ENCODE data around the gene LENG8.
"Not testable (repeated sequence)": the region's sequence is repeated elsewhere in the genome, so short reads cannot be mapped to it uniquely, and the experiment has no call there.

LENG8 gene

DNA sequence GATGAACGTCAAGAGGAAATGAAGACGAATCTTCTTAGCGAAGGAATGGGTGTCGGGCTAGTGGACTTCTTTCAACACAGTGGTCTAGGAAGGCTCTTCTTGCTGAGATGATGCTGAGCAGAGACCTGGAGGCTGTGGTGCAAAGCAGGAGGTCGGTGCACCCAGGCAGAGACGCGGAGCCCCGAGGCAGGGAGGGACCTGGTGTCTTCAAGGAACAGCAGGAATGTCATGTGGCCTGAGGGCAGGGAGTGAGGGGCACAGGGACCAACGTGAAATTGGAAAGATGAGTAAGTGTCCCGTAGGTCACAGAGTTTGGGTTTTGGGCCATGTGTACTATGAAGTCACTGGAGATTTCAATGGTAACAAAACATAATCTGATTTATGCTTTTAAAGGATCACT is 35.5 kb downstream of the LENG8 start:
- no peak for DNase-seq (ENCODE audit: low read depth)

DNA sequence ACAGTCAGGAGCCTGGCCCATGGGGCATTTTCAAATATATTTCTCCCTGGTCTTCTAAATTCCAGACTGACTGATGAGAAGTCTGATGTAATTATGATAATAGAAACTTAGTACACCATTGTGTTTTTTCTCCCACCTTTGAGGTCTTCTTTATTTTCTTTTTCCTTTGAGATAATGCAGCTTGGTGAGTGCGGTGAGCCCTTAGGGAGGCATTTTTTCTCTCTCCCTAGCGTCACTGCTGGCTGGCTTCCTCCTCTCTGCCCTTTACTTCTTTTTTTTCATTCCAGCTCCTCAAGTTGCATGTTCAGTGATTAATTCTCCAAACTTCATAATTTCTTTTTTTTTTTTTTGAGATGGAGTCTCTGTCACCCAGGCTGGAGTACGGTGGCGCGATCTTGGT is 36.9 kb downstream of the LENG8 start:
- DNase-seq (ENCODE audit: low read depth), result no peak

DNA sequence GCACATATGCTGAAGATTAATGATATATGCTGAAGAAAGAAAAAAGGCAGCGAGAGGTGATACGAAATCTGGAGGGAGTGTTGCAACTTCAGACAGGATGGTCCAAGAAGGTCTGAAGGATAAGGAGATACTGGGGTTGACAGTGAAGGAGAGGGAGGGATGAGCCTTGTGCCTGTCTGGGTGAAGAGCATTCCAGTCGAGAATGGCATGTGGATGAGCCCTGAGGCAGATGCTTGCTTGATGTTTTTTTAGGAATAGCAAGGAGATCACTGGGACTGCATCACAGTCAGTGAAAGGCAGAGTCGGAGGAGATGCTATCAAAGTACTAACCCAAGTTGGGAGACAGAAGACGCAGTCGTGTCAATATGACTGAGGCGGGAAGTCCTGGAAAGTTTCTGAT is 40.3 kb downstream of the LENG8 start:
- no peak for DNase-seq (ENCODE audit: low read depth)

- no peak for DNase-seq (ENCODE audit: low read depth)
Measured at GRCh38 chr19:54489766-54490165, 40.8 kb downstream of the LENG8 start.

DNA sequence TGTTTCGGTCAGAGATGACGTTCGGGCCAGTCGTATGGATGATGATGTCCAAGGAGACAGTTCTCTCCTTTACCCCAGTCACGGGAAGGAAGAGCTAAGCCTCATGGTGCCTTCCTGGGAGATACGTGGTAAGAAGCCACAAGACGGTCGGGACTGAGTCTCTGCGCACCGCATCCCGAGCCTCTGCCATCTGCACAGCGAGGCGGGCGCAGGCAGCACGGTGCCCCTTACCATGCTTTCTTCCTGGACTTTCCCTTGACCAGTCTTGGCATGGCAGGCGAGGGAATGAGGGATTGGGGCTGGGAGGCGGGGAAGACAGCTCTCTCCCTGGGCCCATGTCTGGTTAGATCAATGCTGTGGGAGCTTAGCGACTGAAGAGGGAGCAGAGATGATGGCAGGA is 43.6 kb downstream of the LENG8 start:
- no peak for DNase-seq (ENCODE audit: low read depth)

- DNase-seq (ENCODE audit: low read depth), result not testable (repeated sequence)
Measured at GRCh38 chr19:54493056-54493455, 44.1 kb downstream of the LENG8 start.

- DNase-seq (ENCODE audit: low read depth), result no peak
Measured at GRCh38 chr19:54493967-54494585, 45.1 kb downstream of the LENG8 start.

DNA sequence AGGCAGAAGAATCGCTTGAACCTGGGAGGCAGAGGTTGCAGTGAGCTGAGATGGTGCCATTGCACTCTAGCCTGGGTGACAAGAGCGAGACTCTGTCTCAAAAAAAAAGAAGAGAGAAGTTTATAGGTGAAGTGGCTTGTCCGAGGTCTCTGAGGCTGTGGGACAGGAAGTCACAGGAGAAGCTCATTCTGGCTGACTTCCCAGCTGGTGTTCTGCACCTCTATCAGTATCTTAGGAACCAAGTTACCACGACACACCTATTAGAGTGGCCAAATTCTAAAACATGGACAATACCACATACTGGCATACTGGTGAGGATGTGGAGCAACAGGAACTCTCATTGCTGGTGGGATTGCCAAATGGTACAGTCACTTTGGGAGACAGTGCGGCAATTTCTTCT is 46.3 kb downstream of the LENG8 start:
- DNase-seq (ENCODE audit: low read depth), result not testable (repeated sequence)

DNA sequence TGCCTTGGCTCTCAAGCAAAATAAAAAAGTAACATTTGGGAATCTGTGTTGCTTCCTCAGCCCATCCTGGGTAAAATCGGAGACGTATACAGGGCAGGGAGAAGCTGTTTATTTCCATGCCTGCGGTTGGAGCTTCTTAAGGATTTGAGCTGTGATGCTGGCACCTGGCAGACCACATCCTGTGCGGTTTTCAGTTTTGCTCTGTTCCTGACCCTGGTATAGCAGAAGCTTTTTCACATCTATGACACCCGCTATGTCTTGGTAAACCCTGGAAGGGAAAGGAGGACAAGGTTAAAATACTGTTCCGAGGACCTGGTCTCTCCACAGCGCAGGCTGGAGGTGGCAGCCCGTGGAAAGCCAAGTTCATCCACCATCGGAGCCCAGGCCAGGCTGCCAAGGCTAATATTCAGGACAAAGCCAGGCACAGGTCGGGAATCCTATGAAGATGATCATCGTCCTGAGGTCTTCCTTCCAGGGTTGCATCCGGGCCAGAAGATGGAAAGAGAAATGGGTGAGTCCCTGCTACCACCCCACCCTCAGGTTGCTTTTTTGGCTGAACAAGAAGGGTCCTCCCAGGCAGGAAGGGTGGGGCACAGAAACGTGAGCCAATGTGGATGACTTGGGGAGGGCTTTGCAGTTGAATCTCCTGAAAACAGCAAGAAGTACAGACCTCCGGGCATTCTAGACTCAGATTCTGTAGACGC is 48.9 kb downstream of the LENG8 start:
- DNase-seq (ENCODE audit: low read depth), result not testable (repeated sequence)

DNA sequence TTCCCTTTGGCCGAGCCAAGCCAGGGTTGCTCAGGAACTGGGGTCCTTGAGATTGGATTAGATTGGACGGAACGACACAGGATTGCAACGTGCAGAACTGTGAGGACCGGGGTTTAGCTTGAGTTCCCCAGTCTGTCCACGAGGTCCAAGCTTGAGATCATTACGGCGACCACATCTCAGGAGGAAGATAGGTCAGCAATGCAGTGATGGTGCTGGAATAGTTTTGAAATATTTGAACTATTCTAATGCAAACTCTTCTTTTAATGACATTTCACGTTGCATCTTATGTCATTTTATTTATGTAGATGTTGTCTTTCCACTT is 49.4 kb downstream of the LENG8 start:
- DNase-seq (ENCODE audit: low read depth), result not testable (repeated sequence)

DNA sequence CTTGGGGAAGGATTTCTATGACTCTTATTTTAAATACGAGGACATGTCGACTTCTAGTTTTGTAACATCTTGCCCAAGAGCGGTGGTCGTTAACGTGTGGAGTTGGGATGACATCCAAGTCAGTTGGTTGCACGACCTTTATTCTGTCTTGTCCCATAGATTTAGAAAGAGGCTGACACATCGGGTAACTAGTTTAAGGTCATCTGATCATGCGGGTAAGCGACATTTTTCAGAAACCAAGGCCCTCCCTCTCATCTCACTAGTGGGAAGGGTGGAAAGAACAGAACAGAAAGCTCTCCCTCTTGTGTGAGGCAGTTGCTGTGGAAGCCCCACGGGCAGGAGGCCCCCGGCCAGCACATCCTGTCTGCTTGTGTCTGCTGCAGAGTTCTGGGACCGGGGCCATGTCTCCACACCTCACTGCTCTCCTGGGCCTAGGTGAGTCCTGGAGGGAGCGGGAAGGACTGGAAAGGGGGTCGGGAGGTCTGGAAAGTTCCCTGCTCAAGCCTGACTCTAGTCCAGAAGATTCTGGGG is 53.6 kb downstream of the LENG8 start, which contains the start of gene LAIR2:
Gene LAIR2 (plus strand): TSS at position 314 of the 531 bp plus-strand sequence. CDS start 88 bp downstream, at position 402.
- DNase-seq (ENCODE audit: low read depth), result no peak

- DNase-seq (ENCODE audit: low read depth), result not testable (repeated sequence)
Measured at GRCh38 chr19:54505542-54505941, 56.5 kb downstream of the LENG8 start.

DNA sequence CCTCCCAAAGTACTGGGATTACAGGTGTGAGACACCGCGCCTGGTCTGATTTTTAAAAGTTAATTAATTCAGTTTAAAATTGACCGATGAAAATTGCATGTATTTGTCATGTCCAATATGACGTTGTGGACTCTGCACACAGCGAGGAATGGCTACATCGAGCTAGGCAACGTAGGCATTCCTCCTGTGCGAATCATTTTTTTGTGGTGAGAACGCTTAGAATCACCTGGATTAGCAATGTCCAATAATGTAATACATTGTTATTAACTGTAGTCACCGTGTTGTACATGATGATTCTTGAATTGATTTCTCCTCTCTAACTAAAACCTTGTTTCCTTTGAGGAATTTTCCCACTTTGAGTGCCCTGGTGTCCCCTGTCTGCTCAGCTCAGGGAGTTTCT is 57.1 kb downstream of the LENG8 start:
- no peak for DNase-seq (ENCODE audit: low read depth)

DNA sequence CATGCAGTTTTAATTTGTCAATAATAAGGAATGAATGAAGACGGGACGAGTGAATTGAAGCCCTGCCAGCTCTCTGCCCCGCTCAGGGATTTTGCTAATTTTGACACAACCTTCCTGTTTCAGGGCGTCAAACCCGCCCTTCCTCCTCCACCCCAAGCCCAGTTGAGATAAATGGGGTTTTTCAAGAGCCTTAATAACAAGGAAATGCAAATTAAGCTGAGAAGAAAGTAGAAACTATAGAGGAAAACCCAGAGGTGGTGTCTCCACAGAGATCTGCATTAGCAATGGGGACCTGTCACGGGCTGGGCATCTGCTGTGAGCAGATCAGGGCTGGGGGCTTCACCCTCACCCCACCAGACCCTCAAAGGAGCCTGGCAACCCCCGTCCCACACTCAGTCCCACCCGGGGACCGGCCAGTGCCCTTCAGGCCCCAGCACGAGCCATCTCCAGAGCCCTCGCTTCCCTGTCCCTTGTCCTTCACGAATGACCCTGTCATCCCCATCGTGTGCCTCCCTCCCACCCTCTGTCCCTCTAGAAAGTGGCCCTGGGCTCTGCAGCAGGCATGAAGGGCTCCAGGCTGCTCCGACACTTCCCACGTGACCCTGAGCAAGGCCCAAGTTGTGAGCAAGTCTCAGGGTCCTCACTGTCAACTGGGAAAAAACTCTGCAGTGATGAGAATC is 58.2 kb downstream of the LENG8 start:
- DNase-seq (ENCODE audit: low read depth), result not testable (repeated sequence)

DNA sequence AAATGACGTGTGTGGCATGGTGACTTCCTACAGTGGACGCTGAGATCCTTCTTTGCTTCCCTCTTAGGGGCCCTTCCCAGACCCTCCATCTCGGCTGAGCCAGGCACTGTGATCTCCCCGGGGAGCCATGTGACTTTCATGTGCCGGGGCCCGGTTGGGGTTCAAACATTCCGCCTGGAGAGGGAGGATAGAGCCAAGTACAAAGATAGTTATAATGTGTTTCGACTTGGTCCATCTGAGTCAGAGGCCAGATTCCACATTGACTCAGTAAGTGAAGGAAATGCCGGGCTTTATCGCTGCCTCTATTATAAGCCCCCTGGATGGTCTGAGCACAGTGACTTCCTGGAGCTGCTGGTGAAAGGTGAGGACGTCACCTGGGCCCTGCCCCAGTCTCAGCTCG is 58.8 kb downstream of the LENG8 start:
- DNase-seq (ENCODE audit: low read depth), result no peak

DNA sequence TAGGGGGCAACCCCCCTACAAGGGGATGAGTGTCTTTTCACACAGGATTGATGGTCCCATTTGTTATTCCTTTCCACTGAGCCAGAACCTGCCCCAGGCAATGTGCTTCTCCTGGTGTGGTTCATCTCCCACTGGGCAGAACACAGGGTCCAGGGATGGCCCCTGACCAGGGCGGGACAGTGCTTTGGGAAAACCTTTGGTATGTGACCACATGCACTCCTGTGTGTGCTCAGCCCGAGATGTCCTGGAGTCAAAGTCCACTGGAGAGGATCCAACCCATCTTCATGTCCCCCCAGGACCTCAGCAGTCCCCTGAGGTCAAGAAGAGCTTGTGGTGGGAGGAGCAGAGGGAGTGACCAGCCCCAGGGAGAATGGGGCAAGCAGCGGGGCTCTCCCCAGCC is 59.5 kb downstream of the LENG8 start:
- not testable (repeated sequence) for DNase-seq (ENCODE audit: low read depth)

GRCh38 chr19:54509200-54509940 is 60.4 kb downstream of the LENG8 start:
- not testable (repeated sequence) for DNase-seq (ENCODE audit: low read depth)
